GM19328 (cell line): ENCODE data around the gene TENM4.

Source experiments
- ATAC-seq: cut with Tn5 transposase; IDR thresholded peaks from one replicate; pipeline ENCODE4 v1.9.1; 2021; ENCODE audit warnings: mild to moderate bottlenecking, moderate library complexity; ENCODE audit not compliant: unreplicated experiment

TENM4 gene

GRCh38 chr11:79453617-79454016 is 12.8 kb upstream of the TENM4 start:
- ATAC-seq = no peak

- no peak for ATAC-seq
These were observed 8.2 kb upstream of the TENM4 start for GRCh38 chr11:79449040-79449439.

GRCh38 chr11:79447038-79447786 is 6.4 kb upstream of the TENM4 start:
- no peak for ATAC-seq

DNA sequence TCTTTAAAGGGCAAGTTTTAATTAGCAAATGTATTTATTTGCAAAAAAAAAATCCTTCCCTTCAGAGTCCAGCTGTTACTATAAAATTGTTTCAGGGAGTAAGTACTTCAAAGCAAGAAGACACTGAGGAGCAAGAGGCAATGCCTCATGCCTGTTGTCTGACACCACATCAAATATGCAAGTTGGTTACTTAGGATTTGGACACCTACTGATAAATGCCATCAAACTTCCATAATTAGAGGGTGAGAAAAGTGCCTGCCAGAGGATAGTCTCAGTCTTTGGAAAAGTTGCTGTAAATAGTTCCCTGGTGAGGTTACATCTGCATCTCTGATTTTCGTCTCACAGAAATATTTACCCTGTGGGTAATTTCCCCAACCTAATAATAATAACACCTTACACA is 4.1 kb upstream of the TENM4 start:
- ATAC-seq = no peak

- ATAC-seq = no peak
These were observed 638 bp upstream of the TENM4 start for GRCh38 chr11:79441461-79441875.

- no peak for ATAC-seq
These were observed 802 bp downstream of the TENM4 start for GRCh38 chr11:79439886-79440570.

GRCh38 chr11:79439410-79439885 is 1.4 kb downstream of the TENM4 start:
- ATAC-seq = no peak

DNA sequence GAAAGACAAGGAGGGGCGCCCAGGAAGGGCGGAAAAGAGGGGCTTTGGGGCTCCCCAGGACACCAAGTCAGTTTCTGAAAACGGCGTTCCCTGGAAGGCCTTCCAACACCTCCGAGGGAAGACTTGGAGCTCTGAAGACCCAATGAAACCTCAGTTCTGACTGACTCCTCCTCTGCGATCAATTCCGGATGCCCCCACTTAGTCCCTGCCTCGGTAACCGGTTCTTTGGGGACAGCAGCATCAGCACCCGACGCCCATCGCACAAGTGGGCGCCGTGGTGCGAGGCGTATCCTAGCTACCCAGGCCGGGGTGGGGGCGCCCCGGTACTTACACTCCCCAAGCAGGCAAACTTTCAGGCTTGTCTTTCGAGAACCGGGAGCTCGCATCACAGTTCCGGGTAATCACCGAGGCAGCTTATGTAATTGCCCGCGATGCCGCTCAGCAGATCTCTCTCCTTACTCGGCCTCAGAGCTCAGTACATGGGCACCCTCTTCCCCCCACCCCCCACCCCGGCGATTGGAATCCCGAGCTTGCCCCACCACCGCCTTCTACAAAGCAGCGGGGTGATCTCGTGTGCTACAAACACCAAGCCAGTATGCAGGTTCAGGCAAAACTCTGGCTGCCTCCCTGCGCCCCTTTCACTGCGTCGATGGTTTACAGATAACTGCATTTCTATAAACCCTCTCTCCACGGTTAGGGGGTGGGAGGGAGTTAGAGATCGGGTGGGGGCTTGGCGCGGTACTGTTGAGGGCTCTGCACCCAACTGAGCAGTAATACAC is 2.0 kb downstream of the TENM4 start:
- no peak for ATAC-seq

- no peak for ATAC-seq
These were observed 2.7 kb downstream of the TENM4 start for GRCh38 chr11:79437981-79438630.

- ATAC-seq = no peak
These were observed 3.4 kb downstream of the TENM4 start for GRCh38 chr11:79437278-79437980.

DNA sequence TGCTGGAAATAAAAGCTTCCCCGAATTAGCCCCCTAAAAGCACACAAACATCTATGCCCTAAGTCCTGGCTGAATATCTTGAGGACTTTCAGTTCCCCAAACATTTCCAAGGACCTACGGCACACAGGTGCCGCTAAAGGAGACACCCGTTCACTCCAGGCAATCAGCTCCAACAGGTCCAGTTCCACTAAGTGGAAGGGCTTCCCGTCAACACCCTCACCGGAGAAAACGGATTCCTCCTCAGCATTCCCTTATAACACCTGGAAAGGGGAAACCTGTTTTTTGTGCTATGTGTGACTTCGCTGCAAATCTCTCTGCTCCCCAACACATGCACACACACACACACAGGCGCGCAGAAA is 3.9 kb downstream of the TENM4 start:
- no peak for ATAC-seq

GRCh38 chr11:79434283-79434682 is 6.5 kb downstream of the TENM4 start:
- ATAC-seq = no peak

DNA sequence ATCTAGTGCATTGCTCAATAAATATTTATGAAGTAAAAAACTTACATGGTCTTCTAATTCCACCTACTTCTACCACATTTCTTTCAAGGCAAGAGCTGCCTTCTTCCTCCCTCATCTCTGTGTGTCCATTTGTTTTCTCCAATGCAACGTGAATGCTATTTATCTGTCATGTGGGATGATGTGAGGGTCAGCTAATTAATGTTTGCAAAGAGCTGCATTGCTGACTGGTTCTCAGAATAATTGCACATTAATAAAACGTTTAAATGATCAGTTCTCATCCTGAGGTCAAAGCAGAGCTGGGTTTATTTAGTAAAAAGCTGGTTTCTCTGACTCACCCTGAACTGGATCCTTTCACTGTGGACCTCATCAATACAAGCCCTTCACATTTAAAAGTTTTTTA is 8.7 kb downstream of the TENM4 start:
- ATAC-seq = no peak

DNA sequence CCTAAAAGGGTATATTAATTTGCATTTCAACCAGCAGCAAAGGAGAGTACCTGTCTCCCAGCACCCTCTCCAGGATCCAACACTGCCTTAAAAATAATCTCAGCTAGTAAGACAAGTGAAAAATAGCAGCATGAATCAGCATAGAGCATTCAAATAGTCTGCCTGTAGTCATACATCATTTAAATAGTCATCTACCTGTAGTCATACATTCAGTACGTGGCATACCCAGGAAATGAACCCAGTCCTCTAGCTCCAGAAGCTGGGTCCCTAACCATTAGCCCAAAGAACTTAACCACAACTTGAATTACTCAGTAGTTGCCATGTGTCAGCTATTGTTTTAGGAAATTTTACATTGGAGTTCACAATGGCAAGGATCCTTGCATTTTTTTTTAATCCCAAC is 9.3 kb downstream of the TENM4 start:
- ATAC-seq = no peak

DNA sequence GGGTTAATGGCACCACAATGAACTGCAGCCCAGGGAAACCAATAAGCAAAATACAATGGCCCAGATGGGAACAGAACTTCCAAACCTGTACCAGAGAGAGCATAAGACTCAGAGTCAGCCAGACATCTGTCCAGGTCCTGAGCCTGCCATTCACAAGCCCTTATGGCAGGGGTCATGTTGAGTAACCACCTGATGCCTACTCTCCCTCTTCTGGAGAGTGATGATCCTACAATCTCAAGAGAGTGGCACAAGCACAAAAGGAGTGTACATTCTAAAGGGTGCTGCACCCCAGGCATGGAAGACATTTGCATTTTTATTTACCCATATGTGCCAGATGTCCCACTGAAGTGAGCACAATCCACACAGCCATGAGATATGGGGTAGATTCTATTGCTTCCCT is 10.6 kb downstream of the TENM4 start:
- no peak for ATAC-seq

GRCh38 chr11:79428406-79428805 is 12.4 kb downstream of the TENM4 start:
- no peak for ATAC-seq

DNA sequence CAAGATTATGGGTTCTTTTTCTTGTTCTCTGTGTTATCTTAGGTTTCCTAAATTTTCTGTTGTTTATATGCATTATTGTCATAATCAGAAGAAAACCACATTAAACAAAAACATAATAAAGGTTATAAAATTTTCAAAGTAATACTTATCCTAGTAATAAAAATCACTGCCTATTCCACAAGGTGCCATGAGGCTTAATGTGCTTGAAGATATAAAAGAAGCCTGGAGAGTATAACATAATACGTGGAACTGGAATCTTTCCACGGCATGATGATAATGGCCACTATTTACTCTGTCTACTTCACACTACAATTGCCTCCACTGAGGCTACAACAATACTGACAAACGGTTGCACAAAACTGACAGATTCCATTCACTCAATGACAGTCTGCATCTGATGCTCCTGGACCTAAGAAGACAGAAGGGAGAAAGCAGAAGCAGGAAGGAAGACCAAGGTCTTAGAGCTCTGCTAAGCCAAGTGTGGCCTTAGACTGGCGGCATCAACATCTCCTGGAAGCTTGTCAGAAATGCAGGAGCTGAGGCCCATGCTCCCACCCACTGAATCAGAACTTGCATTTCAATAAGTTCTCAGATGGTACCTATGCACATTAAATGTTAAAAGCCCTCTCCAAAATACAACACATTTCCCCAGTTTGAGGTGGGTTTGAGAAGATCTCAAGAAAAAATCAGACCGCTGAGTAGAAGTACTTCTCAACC is 13.1 kb downstream of the TENM4 start:
- ATAC-seq = no peak

DNA sequence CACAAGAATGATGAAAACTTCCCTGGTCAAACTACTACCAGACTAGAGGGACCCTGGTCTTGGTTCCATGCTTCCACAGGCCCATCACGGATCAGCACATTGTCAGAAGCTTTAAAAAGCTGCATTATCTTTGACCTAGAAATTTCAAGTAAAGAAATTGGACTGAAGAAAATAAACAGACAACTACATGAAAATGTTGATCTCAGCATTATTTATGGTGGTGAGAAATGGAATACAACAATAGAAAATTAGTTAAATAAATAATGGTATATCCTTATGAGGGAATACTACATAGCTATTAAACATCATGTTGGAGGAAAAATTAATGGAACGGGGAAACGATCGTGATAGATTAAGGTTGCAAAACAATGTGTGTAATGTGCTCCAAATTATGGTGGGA is 13.7 kb downstream of the TENM4 start:
- no peak for ATAC-seq

GRCh38 chr11:79425463-79425862 is 15.4 kb downstream of the TENM4 start:
- ATAC-seq = no peak

- ATAC-seq = no peak
These were observed 17.1 kb downstream of the TENM4 start for GRCh38 chr11:79423736-79424135.
